Hepatocyte (in vitro differentiated cells): ENCODE measurements around the gene SFMBT2.

Source experiments
- EZH2 ChIP-seq: fragments of 200-600 bp; sonication (generic); IDR thresholded peaks from 2 replicates; pipeline ENCODE4 v1.6.1; 2016; ENCODE audit warnings: antibody characterized with exemption, mild to moderate bottlenecking, borderline replicate concordance
- TF ChIP-seq, protein P1 (sequence below): fragments of 200-600 bp; sonication (generic); IDR thresholded peaks from 2 replicates; pipeline ENCODE4 v1.5.1; 2016; ENCODE audit warnings: antibody characterized with exemption, mild to moderate bottlenecking; ENCODE audit not compliant: poor library complexity

DNA sequence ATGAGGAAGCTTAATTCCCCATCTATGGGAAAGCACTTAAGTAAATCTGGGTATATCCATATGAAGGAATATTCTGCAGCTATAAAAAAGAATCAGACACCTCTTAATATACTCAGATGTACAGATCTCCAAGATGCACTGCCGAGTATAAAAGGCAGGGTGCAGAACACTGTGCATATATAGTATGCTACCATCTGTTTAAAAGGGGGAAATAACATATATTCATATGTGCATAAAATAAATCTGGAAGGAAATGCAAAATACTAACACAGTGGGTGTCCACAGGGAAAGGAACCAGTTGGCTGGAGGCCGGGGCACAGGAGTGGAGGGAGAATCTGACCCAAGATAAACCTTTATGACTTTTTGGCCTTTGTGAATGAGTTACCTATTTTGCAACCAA, 201.4 kb downstream of the SFMBT2 start:
- TF ChIP-seq, protein P1, sequence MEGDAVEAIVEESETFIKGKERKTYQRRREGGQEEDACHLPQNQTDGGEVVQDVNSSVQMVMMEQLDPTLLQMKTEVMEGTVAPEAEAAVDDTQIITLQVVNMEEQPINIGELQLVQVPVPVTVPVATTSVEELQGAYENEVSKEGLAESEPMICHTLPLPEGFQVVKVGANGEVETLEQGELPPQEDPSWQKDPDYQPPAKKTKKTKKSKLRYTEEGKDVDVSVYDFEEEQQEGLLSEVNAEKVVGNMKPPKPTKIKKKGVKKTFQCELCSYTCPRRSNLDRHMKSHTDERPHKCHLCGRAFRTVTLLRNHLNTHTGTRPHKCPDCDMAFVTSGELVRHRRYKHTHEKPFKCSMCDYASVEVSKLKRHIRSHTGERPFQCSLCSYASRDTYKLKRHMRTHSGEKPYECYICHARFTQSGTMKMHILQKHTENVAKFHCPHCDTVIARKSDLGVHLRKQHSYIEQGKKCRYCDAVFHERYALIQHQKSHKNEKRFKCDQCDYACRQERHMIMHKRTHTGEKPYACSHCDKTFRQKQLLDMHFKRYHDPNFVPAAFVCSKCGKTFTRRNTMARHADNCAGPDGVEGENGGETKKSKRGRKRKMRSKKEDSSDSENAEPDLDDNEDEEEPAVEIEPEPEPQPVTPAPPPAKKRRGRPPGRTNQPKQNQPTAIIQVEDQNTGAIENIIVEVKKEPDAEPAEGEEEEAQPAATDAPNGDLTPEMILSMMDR: no peak
- TF ChIP-seq EZH2: no peak
